ENCODE data around the gene ST3GAL4.
"Not testable (repeated sequence)": the region's sequence is repeated elsewhere in the genome, so short reads cannot be mapped to it uniquely, and the experiment has no call there.

The ST3GAL4 gene, protein sequence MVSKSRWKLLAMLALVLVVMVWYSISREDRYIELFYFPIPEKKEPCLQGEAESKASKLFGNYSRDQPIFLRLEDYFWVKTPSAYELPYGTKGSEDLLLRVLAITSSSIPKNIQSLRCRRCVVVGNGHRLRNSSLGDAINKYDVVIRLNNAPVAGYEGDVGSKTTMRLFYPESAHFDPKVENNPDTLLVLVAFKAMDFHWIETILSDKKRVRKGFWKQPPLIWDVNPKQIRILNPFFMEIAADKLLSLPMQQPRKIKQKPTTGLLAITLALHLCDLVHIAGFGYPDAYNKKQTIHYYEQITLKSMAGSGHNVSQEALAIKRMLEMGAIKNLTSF

GRCh38 chr11:126355324-126355925 is at the start of gene ST3GAL4:
ST3GAL4 (plus strand) TSS chr11:126355686; CDS start chr11:126406156, 50,470 bp downstream.
- peak; percentile 63 to 75 for DNase-seq

- no peak for DNase-seq
Observed at GRCh38 chr11:126305699-126306098, 49.8 kb upstream of the ST3GAL4 start.

GRCh38 chr11:126307706-126308105 is 47.8 kb upstream of the ST3GAL4 start:
- DNase-seq, result no peak

- DNase-seq, result no peak
Observed at GRCh38 chr11:126308271-126308671, 47.2 kb upstream of the ST3GAL4 start.

GRCh38 chr11:126308771-126309170 is 46.7 kb upstream of the ST3GAL4 start:
- DNase-seq, result not testable (repeated sequence)

GRCh38 chr11:126310200-126310991 is 45.1 kb upstream of the ST3GAL4 start:
- peak; percentile 61 to 69 for DNase-seq

DNA sequence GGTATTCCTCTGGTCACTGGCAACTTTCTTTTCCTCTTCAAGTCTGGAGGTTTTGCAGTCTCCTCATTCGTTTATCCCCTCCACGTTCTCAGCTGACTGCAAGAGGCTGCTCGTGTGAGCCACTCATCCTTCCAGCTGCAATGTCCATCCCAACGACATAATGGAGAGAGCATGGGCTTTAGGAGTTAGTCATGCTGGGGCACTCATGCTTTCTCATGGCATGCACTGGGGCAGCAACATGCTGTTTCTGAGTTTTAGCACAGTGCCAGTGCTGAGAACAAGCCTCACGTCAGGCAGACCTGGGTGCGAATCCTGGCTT is 44.5 kb upstream of the ST3GAL4 start:
- no peak for DNase-seq

DNA sequence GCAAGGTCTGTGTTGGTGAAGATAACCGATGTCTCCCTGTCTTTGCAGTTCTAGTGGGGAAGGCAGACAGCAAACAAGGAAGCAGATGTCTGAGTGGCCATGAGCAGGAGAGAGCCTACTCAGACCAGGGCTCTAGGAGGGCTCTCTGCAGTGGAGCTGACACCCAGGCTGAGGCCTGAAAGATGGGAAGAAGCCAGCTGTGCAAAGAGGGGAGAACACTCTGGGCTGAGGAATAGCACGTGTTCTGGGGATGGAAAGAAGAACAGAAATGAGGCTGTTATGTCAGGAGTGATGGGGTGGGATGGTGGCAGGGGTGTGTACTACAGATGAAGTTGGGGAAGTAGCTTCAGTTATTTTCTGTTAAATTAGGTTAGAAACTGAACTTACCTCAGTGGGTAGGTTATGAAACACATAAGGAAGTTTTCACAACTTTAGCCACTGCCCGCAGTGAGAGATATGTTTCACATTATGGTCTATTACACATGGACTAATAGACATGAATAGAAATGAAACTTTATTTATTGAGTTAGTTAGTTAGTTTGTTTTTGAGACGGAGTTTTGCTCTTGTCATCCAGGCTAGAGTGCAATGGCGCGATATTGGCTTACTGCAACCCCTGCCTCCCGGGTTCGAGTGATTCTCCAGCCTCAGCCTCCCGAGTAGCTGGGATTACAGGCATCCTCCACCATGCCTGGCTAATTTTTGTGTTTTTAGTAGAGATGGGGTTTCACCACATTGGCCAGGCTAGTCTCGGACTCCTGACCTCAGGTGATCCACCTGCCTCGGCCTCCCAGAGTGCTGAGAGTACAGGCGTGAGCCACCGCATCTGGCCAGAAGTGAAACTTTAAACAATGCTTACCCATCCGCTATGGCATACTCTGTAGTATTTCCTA is 43.8 kb upstream of the ST3GAL4 start:
- no peak for DNase-seq

DNA sequence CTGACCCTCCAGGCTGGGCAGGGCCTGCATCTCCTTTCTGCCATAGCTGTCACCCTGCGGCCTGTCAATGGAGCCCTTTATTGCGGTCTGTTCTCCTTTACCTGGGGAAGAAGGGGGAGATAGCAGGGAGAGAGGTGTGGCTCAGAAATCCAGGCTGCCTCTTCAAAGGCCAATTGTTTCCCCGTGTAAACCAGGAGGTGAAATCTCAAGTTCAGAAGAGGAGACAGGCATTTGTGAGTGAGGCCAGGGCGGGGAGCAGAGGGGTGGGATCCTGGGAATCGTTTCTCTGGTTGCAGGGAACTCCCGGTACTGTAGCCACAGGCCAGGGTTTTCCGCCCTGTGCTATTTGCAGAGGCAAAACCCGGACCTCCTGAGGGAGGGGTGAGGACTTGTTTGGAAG is 42.5 kb upstream of the ST3GAL4 start:
- DNase-seq, result no peak

DNA sequence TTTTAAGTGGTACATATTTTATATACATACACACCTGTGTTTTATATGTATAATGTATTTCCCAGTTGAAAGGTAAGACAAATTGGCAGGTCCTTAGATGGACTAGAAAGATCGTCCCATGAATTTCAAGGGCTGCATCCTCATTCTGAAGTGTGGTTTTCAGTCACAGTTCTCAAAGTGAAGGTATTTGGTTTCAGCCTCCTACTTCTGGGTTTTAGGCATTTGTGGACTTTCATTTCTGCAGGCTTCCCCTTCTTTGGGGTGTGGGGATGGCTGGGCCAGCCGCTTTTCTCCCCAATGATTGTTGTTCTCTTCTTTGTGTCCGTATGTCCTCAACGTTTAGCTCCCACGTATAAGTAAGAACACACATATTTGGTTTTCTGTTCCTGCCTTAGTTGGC is 41.7 kb upstream of the ST3GAL4 start:
- DNase-seq, result no peak

- no peak for DNase-seq
Observed at GRCh38 chr11:126317432-126317755, 38.1 kb upstream of the ST3GAL4 start.

DNA sequence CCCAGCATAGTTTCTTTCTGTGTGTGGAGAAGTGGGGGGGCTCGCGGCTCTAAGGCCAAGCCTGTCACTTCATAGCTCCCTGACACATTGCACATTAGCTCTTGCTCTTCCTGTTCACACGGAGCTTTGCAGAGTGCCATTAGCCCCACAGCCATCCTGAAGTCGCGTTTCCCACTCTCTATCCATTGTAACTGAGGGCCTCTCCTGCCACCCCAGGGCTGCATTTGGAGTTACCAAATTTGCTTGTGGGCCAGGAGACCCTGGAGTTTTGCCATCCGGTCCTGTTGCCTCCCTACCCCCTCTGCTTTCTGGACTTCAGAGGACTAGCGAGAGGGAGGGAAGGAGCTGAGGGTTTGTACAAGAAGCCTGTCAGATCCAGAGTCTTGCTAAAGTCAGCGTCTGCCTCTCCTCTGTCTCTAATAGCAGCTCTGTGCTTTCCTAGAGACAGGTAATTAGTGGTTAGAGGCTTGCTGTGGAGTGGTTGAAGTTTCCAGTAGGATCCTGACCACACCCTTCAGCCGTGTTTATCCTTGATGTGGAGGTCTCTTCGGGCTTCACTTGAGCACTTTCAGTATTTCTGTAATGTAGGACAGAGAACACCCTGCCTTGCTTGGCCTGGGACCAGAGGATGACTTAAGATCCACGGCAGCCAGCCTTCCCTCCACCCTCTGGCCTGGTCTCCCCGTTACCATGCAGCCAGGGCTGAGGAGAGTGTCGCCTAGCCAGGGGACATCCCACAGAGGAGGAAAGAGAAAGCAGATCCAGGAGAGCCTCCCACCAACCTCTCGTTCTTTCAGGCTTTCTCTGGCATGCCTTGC is 37.5 kb upstream of the ST3GAL4 start:
- no peak for DNase-seq

- DNase-seq, result no peak
Observed at GRCh38 chr11:126318574-126319373, 36.7 kb upstream of the ST3GAL4 start.

DNA sequence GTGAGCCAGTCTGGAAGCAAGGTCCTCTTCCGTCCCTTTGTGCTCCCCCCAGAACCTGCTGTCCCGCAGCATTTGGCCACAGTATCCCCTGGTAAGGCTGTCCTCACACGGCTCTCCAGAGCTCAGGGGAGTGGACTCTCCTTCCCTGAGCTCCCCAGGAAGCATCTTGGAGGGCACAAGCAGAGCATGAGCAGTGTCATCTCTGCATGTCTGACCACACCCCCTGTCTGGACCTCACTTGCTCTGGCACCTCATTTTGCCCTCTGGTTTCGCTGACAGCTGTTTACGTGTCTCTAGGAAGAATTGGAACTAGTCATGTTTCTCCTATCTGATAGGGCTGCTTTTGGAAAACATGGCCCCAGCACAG is 36.1 kb upstream of the ST3GAL4 start:
- no peak for DNase-seq

- DNase-seq, result no peak
Observed at GRCh38 chr11:126322996-126323395, 32.5 kb upstream of the ST3GAL4 start.

- DNase-seq, result no peak
Observed at GRCh38 chr11:126327281-126328000, 28.0 kb upstream of the ST3GAL4 start.

GRCh38 chr11:126328001-126328390 is 27.5 kb upstream of the ST3GAL4 start:
- DNase-seq, result no peak

GRCh38 chr11:126328444-126328843 is 27.0 kb upstream of the ST3GAL4 start:
- DNase-seq, result no peak

DNA sequence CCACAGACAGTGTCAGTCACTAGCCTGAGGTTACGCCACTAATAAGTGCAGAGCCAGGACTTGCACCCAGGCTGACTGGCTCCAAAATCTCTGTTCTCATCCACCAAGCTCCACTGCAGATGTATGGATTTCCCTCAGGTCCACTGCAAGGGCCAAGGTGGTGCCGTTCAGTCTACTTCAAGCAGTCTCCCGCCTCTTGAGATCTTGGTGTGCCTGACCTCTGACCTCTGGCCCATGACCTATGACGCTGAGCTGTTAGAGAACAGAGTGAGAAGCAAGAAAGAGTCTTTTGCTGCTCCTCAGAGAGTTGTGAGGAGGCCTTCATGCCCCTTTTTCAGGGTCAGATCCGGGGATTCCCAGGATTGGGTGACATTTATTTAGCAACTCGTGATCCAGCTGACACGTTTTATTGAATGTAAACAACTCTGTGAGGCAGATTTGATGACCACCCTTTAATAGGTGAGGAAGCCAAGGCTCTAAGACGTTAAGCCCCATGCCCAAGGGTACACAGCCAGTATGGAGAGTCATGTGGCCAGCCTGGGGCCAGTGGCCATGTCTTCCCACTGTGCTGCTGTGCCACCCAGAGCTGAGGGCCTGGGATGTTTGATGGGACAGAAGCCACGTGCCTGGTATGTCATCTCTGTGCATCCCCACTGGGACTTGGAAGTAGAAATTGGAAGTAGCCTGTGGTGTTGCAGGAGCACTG is 26.4 kb upstream of the ST3GAL4 start:
- no peak for DNase-seq

- peak; percentile 27 to 34 for DNase-seq
Observed at GRCh38 chr11:126329644-126330211, 25.8 kb upstream of the ST3GAL4 start.
